Smooth muscle cell (in vitro differentiated cells): ENCODE results near the gene OPCML. TPM values are rescaled to one million over a fixed set of nuclear protein-coding genes. Genes with fewer than 3 reads are reported as not detected.

Source experiments
- DNase-seq: peaks from one replicate; lab custom pipeline; 2025; ENCODE audit not compliant: unreplicated experiment; lab: John Stamatoyannopoulos, UW
- H2AFZ ChIP-seq: fragments of 200-600 bp; sonication (generic); 2 replicates; pipeline ENCODE4 v1.6.0; 2016; ENCODE audit warnings: antibody characterized with exemption, low read depth, mild to moderate bottlenecking
- H3F3A ChIP-seq: fragments of 200-600 bp; sonication (generic); 2 replicates; pipeline ENCODE4 v1.6.0; 2017; ENCODE audit warnings: antibody characterized with exemption, low read depth
- H3K27ac ChIP-seq: fragments of 200-600 bp; sonication (generic); 2 replicates; pipeline ENCODE4 v1.5.1; 2016; ENCODE audit warnings: low read depth, mild to moderate bottlenecking
- H3K27me3 ChIP-seq: fragments of 200-600 bp; sonication (generic); 2 replicates; pipeline ENCODE4 v1.6.1; 2016; ENCODE audit warnings: low read depth, mild to moderate bottlenecking
- H3K36me3 ChIP-seq: fragments of 200-600 bp; sonication (generic); 2 replicates; pipeline ENCODE4 v1.5.1; 2016; ENCODE audit warnings: low read depth
- H3K4me1 ChIP-seq: fragments of 200-600 bp; sonication (generic); 2 replicates; pipeline ENCODE4 v1.5.1; 2016; ENCODE audit warnings: low read depth
- H3K4me2 ChIP-seq: fragments of 200-600 bp; sonication (generic); 2 replicates; pipeline ENCODE4 v1.6.0; 2016; ENCODE audit warnings: mild to moderate bottlenecking
- H3K4me3 ChIP-seq: fragments of 200-600 bp; sonication (generic); 2 replicates; pipeline ENCODE4 v1.5.1; 2016; ENCODE audit warnings: mild to moderate bottlenecking
- H3K79me2 ChIP-seq: fragments of 200-600 bp; sonication (generic); 2 replicates; pipeline ENCODE4 v1.6.0; 2016; ENCODE audit warnings: low read depth, mild to moderate bottlenecking
- H3K9ac ChIP-seq: fragments of 200-600 bp; sonication (generic); 2 replicates; pipeline ENCODE4 v1.6.0; 2016; ENCODE audit warnings: low read depth
- H3K9me3 ChIP-seq: fragments of 200-600 bp; sonication (generic); replicated peaks from 2 replicates; pipeline ENCODE4 v1.5.1; 2016; ENCODE audit warnings: low read depth
- H4K20me1 ChIP-seq: fragments of 200-600 bp; sonication (generic); 2 replicates; pipeline ENCODE4 v1.6.0; 2016; ENCODE audit warnings: low read depth
- whole genome bisulfite sequencing: methylation state at CpG from one replicate; pipeline ENCODE4 v1.1.7; 2016; ENCODE audit warnings: low lambda C conversion rate; 5-methylcytosine and 5-hydroxymethylcytosine counted together
- polyA plus RNA-seq: library from polyadenylated mRNA; unstranded; fragments of >200 nt; fragmentation: Nextera tagmentation; extraction: Ambion mirVana; gene quantifications from 2 replicates; pipeline ENCODE4 v1.2.1, GENCODE V29; 2016
- total RNA-seq: library from RNA; depleted of rRNA; stranded (reverse); fragments of >200 nt; gene quantifications from 2 replicates; pipeline ENCODE4 v1.2.3, GENCODE V29; 2014
- TF ChIP-seq, protein P1 (sequence below): fragments of 200-600 bp; sonication (generic); IDR thresholded peaks from 2 replicates; pipeline ENCODE4 v1.5.1; 2017; ENCODE audit warnings: borderline replicate concordance, mild to moderate bottlenecking, antibody characterized with exemption; ENCODE audit not compliant: insufficient read depth, poor library complexity, severe bottlenecking

Gene OPCML
- total and polyA plus RNA-seq, 2 experiments from 2014 or later, result 0.42 to 0.58 TPM

DNA sequence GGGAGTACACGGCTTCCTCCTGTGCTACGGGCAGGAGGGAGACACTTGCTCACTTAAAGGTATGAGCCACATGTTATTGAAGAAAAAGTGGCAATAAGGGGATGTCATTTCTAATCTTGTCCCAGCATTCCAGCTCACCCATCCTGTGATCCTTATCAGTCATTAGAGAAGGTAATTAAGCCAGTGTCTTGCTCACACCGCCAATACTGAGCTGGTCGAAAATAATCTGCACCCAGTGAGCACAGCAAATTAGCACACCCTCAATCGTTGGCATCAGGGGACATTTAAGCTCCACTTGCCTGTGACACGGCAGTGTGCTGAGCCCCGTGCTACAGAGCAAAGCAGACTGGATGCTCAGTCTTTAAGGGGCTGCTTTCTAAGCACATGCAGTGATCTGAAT, 510.7 kb downstream of the OPCML start:
- Histone ChIP-seq H3K4me2 (no peak overlapping the region), H3K9ac (no peak overlapping the region), H3K27ac (no peak overlapping the region), H3K4me1 (no peaks in the 10 kb centered on the region), H4K20me1 (no peaks in the 10 kb centered on the region), H3F3A (no peaks in the 10 kb centered on the region), H3K9me3 (no peaks in the 10 kb centered on the region), H3K79me2 (no peaks in the 10 kb centered on the region), H2AFZ (no peak overlapping the region), H3K36me3 (no peaks in the 10 kb centered on the region), H3K4me3 (no peak overlapping the region), H3K27me3 (peaks cover 29% of the 10 kb centered on the region)
- TF ChIP-seq, protein P1, sequence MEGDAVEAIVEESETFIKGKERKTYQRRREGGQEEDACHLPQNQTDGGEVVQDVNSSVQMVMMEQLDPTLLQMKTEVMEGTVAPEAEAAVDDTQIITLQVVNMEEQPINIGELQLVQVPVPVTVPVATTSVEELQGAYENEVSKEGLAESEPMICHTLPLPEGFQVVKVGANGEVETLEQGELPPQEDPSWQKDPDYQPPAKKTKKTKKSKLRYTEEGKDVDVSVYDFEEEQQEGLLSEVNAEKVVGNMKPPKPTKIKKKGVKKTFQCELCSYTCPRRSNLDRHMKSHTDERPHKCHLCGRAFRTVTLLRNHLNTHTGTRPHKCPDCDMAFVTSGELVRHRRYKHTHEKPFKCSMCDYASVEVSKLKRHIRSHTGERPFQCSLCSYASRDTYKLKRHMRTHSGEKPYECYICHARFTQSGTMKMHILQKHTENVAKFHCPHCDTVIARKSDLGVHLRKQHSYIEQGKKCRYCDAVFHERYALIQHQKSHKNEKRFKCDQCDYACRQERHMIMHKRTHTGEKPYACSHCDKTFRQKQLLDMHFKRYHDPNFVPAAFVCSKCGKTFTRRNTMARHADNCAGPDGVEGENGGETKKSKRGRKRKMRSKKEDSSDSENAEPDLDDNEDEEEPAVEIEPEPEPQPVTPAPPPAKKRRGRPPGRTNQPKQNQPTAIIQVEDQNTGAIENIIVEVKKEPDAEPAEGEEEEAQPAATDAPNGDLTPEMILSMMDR, result no peak
- WGBS, result 73% methylated on average over 7 of the region's 7 CpGs
- DNase-seq, result no peak

DNA sequence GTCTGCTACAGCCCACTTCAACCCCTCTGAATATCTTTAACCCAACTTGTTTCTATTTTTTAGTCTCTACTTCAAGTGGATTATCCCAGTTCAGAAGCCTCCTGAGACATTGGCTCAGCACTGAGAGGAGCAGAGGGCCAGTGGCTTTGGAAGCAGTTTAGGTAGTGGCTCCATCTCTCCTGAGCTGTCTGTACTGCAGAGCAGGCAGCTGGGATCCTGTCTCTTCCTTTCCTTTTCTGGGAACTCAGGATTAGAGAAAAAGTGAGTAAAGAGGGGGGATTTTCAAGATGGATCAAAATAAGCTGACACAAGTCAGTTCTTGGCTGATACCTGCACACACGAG, 512.0 kb downstream of the OPCML start:
- Histone ChIP-seq H3K4me2 (no peak overlapping the region), H3K4me1 (no peaks in the 10 kb centered on the region), H3K79me2 (no peaks in the 10 kb centered on the region), H3K4me3 (no peak overlapping the region), H2AFZ (no peak overlapping the region), H3K9me3 (no peaks in the 10 kb centered on the region), H3K27ac (no peak overlapping the region), H4K20me1 (no peaks in the 10 kb centered on the region), H3K9ac (no peak overlapping the region), H3K27me3 (peaks cover 24% of the 10 kb centered on the region), H3K36me3 (no peaks in the 10 kb centered on the region), H3F3A (no peaks in the 10 kb centered on the region)
- TF ChIP-seq, protein P1, result no peak
- no peak for DNase-seq
- WGBS, result 86% methylated on average over 1 of the region's 1 CpG

GRCh38 chr11:133019545-133020371, 512.5 kb downstream of the OPCML start:
- H4K20me1 ChIP-seq, result no peaks in the 10 kb centered on the region
- no peak overlapping the region for H3K9ac ChIP-seq
- H3K36me3 ChIP-seq, result no peaks in the 10 kb centered on the region
- TF ChIP-seq, protein P1, result no peak
- no peak overlapping the region for H3K4me3 ChIP-seq
- no peaks in the 10 kb centered on the region for H3F3A ChIP-seq
- no peak overlapping the region for H2AFZ ChIP-seq
- H3K27ac ChIP-seq, result no peak overlapping the region
- H3K79me2 ChIP-seq, result no peaks in the 10 kb centered on the region
- peaks cover 25% of the 10 kb centered on the region for H3K27me3 ChIP-seq
- H3K4me1 ChIP-seq, result no peaks in the 10 kb centered on the region
- H3K9me3 ChIP-seq, result no peaks in the 10 kb centered on the region
- 89% methylated on average over 17 of the region's 17 CpGs for WGBS
- no peak for DNase-seq
- H3K4me2 ChIP-seq, result no peak overlapping the region

- no peaks in the 10 kb centered on the region for H4K20me1 ChIP-seq
- TF ChIP-seq, protein P1, result no peak
- whole genome bisulfite sequencing, result 100% methylated on average over 1 of the region's 1 CpG
- no peak overlapping the region for H2AFZ ChIP-seq
- no peak overlapping the region for H3K9ac ChIP-seq
- no peaks in the 10 kb centered on the region for H3F3A ChIP-seq
- H3K4me3 ChIP-seq, result no peak overlapping the region
- H3K36me3 ChIP-seq, result no peaks in the 10 kb centered on the region
- no peak overlapping the region for H3K27ac ChIP-seq
- no peaks in the 10 kb centered on the region for H3K9me3 ChIP-seq
- DNase-seq, result no peak
- no peak overlapping the region for H3K4me2 ChIP-seq
- H3K79me2 ChIP-seq, result no peaks in the 10 kb centered on the region
- H3K4me1 ChIP-seq, result no peaks in the 10 kb centered on the region
- H3K27me3 ChIP-seq, result peaks cover 45% of the 10 kb centered on the region
Observed at GRCh38 chr11:133015457-133015856, 516.8 kb downstream of the OPCML start.
